ENCODE data around the gene ING3.
A peak's percentile ranks its signal among the peaks of the same experiment; 100 is the strongest.

ING3 gene

GRCh38 chr7:120931243-120931642 lies 19.3 kb upstream of the ING3 start:
- no peak overlapping the region for H3K4me3 ChIP-seq (ENCODE audit: low read length)
- H3K4me1 ChIP-seq (ENCODE audit: control insufficient read depth, insufficient read depth, low read length), result no peaks in the 10 kb centered on the region
- H3K27me3 ChIP-seq (ENCODE audit: control insufficient read depth, insufficient read depth, low read length), result no peaks in the 10 kb centered on the region

GRCh38 chr7:120933475-120933874 lies 17.1 kb upstream of the ING3 start:
- Histone ChIP-seq H3K4me3 (ENCODE audit: low read length) (no peak overlapping the region), H3K36me3 (ENCODE audit: control insufficient read depth, insufficient read depth, low read length) (no peaks in the 10 kb centered on the region), H3K9me3 (ENCODE audit: control insufficient read depth, low read length) (no peaks in the 10 kb centered on the region), H3K27me3 (ENCODE audit: control insufficient read depth, insufficient read depth, low read length) (no peaks in the 10 kb centered on the region), H3K4me1 (ENCODE audit: control insufficient read depth, insufficient read depth, low read length) (no peaks in the 10 kb centered on the region), H3K9ac (ENCODE audit: low read length) (no peak overlapping the region)

More at GRCh38 chr7:120931243-120931642, 19.3 kb upstream of the ING3 start:
- Histone ChIP-seq H3K9ac (ENCODE audit: low read length) (no peak overlapping the region), H3K9me3 (ENCODE audit: control insufficient read depth, low read length) (no peaks in the 10 kb centered on the region), H3K36me3 (ENCODE audit: control insufficient read depth, insufficient read depth, low read length) (no peaks in the 10 kb centered on the region)

DNA sequence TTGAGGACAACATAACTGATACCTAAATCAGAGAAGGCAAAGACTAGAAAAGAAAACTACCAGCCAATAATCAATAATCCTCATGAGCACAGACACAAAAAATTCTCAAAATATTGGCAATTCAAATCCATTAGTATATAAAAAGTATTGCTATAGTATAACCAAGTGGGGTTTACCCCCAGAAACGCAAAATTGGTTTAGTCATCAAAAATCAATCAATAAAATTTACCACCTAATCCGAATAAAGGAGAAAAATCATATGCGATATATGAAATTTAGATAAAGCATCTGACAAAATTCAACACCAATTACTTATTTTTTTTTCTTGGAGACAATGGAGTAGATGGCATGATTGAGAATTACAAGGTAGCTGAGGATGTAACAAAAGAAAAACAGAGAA lies 11.2 kb upstream of the ING3 start:
- Histone ChIP-seq H3K27me3 (ENCODE audit: control insufficient read depth, insufficient read depth, low read length) (no peaks in the 10 kb centered on the region), H3K36me3 (ENCODE audit: control insufficient read depth, insufficient read depth, low read length) (no peaks in the 10 kb centered on the region), H3K4me3 (ENCODE audit: low read length) (no peak overlapping the region), H3K4me1 (ENCODE audit: control insufficient read depth, insufficient read depth, low read length) (no peaks in the 10 kb centered on the region), H3K9me3 (ENCODE audit: control insufficient read depth, low read length) (no peaks in the 10 kb centered on the region), H3K9ac (ENCODE audit: low read length) (no peak overlapping the region)

GRCh38 chr7:120941064-120941463 lies 9.5 kb upstream of the ING3 start:
- H3K27me3 ChIP-seq (ENCODE audit: control insufficient read depth, insufficient read depth, low read length), result no peaks in the 10 kb centered on the region
- no peak overlapping the region for H3K4me3 ChIP-seq (ENCODE audit: low read length)
- no peak overlapping the region for H3K9ac ChIP-seq (ENCODE audit: low read length)
- no peaks in the 10 kb centered on the region for H3K9me3 ChIP-seq (ENCODE audit: control insufficient read depth, low read length)
- H3K4me1 ChIP-seq (ENCODE audit: control insufficient read depth, insufficient read depth, low read length), result no peaks in the 10 kb centered on the region
- no peaks in the 10 kb centered on the region for H3K36me3 ChIP-seq (ENCODE audit: control insufficient read depth, insufficient read depth, low read length)

DNA sequence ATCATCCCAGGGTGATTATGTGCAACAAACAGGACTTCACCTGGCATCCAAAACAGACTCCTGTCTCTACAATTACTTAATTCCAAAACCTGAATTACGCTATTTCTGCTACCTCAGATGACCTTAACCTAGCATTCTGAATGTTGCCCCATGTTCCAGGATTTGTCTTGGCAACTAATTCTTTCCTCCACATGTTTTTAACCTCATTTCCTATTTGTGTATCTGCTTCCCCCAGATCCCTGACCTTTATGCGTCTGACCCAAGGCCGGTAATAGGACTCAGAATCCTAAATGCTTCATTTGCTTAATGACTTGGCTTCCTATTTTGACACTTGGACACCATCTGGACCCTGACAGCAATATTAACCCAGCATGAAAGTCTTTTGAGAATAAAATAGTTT lies 8.7 kb upstream of the ING3 start:
- H3K36me3 ChIP-seq (ENCODE audit: control insufficient read depth, insufficient read depth, low read length), result no peaks in the 10 kb centered on the region
- no peaks in the 10 kb centered on the region for H3K9me3 ChIP-seq (ENCODE audit: control insufficient read depth, low read length)
- no peak overlapping the region for H3K4me3 ChIP-seq (ENCODE audit: low read length)
- H3K27me3 ChIP-seq (ENCODE audit: control insufficient read depth, insufficient read depth, low read length), result no peaks in the 10 kb centered on the region
- H3K9ac ChIP-seq (ENCODE audit: low read length), result no peak overlapping the region
- no peaks in the 10 kb centered on the region for H3K4me1 ChIP-seq (ENCODE audit: control insufficient read depth, insufficient read depth, low read length)

DNA sequence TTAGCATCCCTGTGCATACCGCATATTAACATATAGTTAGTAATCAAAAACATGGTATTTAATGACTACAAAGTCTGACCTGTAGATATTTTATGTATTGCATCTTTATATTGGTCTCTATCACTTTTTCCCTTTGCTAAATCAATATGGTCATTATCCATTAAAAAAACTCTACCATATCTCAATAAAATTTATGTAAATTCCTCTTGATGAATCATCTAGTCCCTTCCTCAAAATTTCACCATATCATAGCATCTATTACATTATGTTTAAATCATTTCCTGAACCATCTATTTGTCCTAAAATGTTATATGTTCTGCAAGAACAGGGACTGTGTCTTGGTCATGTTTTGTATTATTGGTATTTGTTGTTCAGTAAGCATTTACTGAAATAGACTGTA lies 7.7 kb upstream of the ING3 start:
- Histone ChIP-seq H3K9ac (ENCODE audit: low read length) (no peak overlapping the region), H3K36me3 (ENCODE audit: control insufficient read depth, insufficient read depth, low read length) (no peaks in the 10 kb centered on the region), H3K9me3 (ENCODE audit: control insufficient read depth, low read length) (no peaks in the 10 kb centered on the region), H3K27me3 (ENCODE audit: control insufficient read depth, insufficient read depth, low read length) (no peaks in the 10 kb centered on the region), H3K4me1 (ENCODE audit: control insufficient read depth, insufficient read depth, low read length) (no peaks in the 10 kb centered on the region), H3K4me3 (ENCODE audit: low read length) (no peak overlapping the region)

GRCh38 chr7:120944826-120945562 lies 5.6 kb upstream of the ING3 start:
- Histone ChIP-seq H3K9me3 (ENCODE audit: control insufficient read depth, low read length) (no peaks in the 10 kb centered on the region), H3K4me1 (ENCODE audit: control insufficient read depth, insufficient read depth, low read length) (no peaks in the 10 kb centered on the region), H3K9ac (ENCODE audit: low read length) (no peak overlapping the region), H3K4me3 (ENCODE audit: low read length) (no peak overlapping the region), H3K36me3 (ENCODE audit: control insufficient read depth, insufficient read depth, low read length) (no peaks in the 10 kb centered on the region), H3K27me3 (ENCODE audit: control insufficient read depth, insufficient read depth, low read length) (no peaks in the 10 kb centered on the region)

DNA sequence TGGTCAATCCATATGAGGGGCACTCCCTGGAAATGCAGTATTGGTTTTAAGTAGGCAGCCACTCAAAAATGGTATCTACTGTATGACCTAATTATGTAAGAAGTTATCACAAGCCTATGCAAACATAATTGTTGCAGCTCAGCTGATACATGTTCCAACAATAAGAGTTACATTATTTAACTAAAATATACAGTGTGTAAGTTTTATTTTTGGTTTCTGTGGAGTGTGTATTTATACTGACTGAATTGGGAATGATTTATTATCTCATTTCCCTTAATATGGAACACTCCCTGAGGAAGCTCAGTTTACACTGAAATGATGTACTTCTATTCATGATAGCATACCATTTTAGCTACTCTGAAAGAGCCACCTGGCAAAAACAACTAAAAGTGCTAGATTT lies 2.6 kb upstream of the ING3 start:
- no peaks in the 10 kb centered on the region for H3K27me3 ChIP-seq (ENCODE audit: control insufficient read depth, insufficient read depth, low read length)
- H3K9ac ChIP-seq (ENCODE audit: low read length), result no peak overlapping the region
- H3K4me3 ChIP-seq (ENCODE audit: low read length), result no peak overlapping the region
- H3K36me3 ChIP-seq (ENCODE audit: control insufficient read depth, insufficient read depth, low read length), result no peaks in the 10 kb centered on the region
- no peaks in the 10 kb centered on the region for H3K9me3 ChIP-seq (ENCODE audit: control insufficient read depth, low read length)
- H3K4me1 ChIP-seq (ENCODE audit: control insufficient read depth, insufficient read depth, low read length), result no peaks in the 10 kb centered on the region

GRCh38 chr7:120949393-120949911 lies 1.1 kb upstream of the ING3 start:
- no peaks in the 10 kb centered on the region for H3K4me1 ChIP-seq (ENCODE audit: control insufficient read depth, insufficient read depth, low read length)
- peak overlapping the region; percentile 26 for H3K4me3 ChIP-seq (ENCODE audit: low read length)
- H3K36me3 ChIP-seq (ENCODE audit: control insufficient read depth, insufficient read depth, low read length), result peaks cover 5% of the 10 kb centered on the region
- no peaks in the 10 kb centered on the region for H3K27me3 ChIP-seq (ENCODE audit: control insufficient read depth, insufficient read depth, low read length)
- peak overlapping the region; percentile 32 for H3K9ac ChIP-seq (ENCODE audit: low read length)
- no peaks in the 10 kb centered on the region for H3K9me3 ChIP-seq (ENCODE audit: control insufficient read depth, low read length)

GRCh38 chr7:120949998-120950538 lies 509 bp upstream of the ING3 start:
- H3K4me1 ChIP-seq (ENCODE audit: control insufficient read depth, insufficient read depth, low read length), result no peaks in the 10 kb centered on the region
- peaks cover 5% of the 10 kb centered on the region for H3K36me3 ChIP-seq (ENCODE audit: control insufficient read depth, insufficient read depth, low read length)
- no peaks in the 10 kb centered on the region for H3K9me3 ChIP-seq (ENCODE audit: control insufficient read depth, low read length)
- H3K9ac ChIP-seq (ENCODE audit: low read length), result peak overlapping the region; percentile 32
- no peaks in the 10 kb centered on the region for H3K27me3 ChIP-seq (ENCODE audit: control insufficient read depth, insufficient read depth, low read length)
- H3K4me3 ChIP-seq (ENCODE audit: low read length), result peak overlapping the region; percentile 26

DNA sequence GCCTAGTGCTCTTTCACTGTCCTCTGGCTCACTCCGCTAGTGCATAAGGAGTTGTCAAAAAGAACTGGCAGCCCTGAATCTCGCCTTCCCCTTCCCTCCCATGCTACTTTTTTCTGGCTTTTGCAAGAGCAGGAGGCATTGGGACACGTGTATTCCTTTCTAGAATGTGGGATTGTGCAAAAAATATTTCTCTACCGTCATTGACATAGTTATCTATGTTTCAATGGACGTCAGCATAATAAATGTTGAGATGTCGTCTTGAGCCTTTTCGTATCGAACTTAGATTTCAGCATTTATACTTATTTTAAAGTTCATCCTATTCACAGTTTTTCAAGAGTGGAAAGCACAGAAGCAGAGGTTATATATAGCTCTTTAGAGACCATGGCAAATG lies 727 bp downstream of the ING3 start:
- Histone ChIP-seq H3K4me1 (ENCODE audit: control insufficient read depth, insufficient read depth, low read length) (no peaks in the 10 kb centered on the region), H3K27me3 (ENCODE audit: control insufficient read depth, insufficient read depth, low read length) (no peaks in the 10 kb centered on the region), H3K9me3 (ENCODE audit: control insufficient read depth, low read length) (no peaks in the 10 kb centered on the region), H3K4me3 (ENCODE audit: low read length) (peak overlapping the region; percentile 58), H3K9ac (ENCODE audit: low read length) (peak overlapping the region; percentile 85), H3K36me3 (ENCODE audit: control insufficient read depth, insufficient read depth, low read length) (peaks cover 5% of the 10 kb centered on the region)

DNA sequence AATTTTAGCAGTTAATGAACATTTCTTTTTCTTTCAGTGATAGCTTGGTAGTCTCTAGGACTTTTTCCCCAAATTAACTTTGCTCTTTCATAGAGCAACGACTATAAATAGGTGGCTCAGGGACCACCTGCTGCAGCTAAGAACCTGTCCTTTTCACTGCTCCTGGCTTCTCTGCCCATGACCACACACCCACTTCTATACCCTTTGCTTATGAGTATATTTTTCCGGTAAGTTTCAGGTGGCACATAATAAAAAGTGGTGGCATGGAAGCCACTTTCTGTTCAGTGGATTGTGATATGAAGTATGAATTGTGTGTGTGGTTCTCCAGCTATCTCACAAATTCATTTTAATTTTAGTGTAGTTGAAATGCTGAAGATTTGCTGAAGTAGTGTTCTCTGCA lies 1.2 kb downstream of the ING3 start:
- Histone ChIP-seq H3K4me3 (ENCODE audit: low read length) (peak overlapping the region; percentile 58), H3K9me3 (ENCODE audit: control insufficient read depth, low read length) (no peaks in the 10 kb centered on the region), H3K36me3 (ENCODE audit: control insufficient read depth, insufficient read depth, low read length) (peaks cover 5% of the 10 kb centered on the region), H3K4me1 (ENCODE audit: control insufficient read depth, insufficient read depth, low read length) (no peaks in the 10 kb centered on the region), H3K27me3 (ENCODE audit: control insufficient read depth, insufficient read depth, low read length) (no peaks in the 10 kb centered on the region), H3K9ac (ENCODE audit: low read length) (peak overlapping the region; percentile 85)
